ENCODE data around the gene ATP9B.
"Not testable (repeated sequence)": the region's sequence is repeated elsewhere in the genome, so short reads cannot be mapped to it uniquely, and the experiment has no call there.

Gene ATP9B

GRCh38 chr18:79117788-79118187 is 48.6 kb downstream of the ATP9B start:
- intact Hi-C loops (cut with DNase I) = no loop called here

GRCh38 chr18:79118797-79119196 is 49.6 kb downstream of the ATP9B start:
- no peak for DNase-seq
- intact Hi-C loops (cut with DNase I) = no loop called here

More at GRCh38 chr18:79117788-79118187, 48.6 kb downstream of the ATP9B start:
- DNase-seq = no peak

- intact Hi-C loops (cut with DNase I) = no loop called here
- DNase-seq = no peak
Measured at GRCh38 chr18:79121746-79122474, 52.7 kb downstream of the ATP9B start.

DNA sequence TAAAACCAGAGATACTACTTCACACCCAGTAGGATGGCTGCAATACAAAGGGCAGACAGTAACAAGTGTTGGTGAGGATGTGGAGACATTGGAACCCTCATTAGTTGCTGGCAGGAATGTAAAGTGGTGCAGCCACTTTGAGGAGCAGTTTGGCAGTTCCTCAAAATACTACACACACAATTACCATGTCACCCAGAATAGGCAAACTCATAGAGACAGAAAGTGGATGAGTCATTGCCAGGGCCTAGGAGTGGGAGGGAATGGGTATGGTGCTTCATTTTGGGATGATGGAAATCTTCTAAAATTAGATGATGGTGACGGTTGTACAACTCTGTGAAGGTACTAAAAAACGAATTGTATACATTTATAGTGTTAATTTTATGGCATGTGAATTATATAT is 54.8 kb downstream of the ATP9B start:
- DNase-seq = peak in 21 of 42 donors; percentile 8 to 78 (median 29)
- intact Hi-C loops (cut with DNase I) = no loop called here

DNA sequence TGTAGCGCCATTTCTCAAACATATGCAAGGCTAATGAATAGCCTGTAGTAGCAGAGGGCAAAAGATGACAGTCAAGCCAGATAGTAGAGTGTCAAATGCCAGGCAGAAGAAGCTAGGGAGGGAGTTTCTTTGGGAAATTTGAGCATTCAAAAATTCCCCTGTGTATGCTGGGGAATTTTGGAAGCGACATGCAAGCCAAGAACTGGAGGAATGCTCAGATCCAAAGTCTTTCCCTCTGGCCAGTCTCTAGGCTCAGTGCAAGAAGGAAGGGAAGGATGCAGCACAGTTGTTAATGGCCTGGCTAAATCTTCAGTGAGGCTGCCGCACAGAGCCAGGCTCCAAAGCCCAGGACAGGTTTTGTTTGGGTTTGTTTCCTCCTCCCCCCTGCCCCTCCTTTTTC is 59.9 kb downstream of the ATP9B start:
- intact Hi-C loops (cut with DNase I) = no loop called here
- DNase-seq = no peak

- intact Hi-C loops (cut with DNase I) = no loop called here
- peak in 33 of 42 donors; percentile 12 to 76 (median 35) for DNase-seq
Measured at GRCh38 chr18:79133724-79134123, 64.5 kb downstream of the ATP9B start.

- intact Hi-C loops (cut with DNase I) = no loop called here
- DNase-seq = no peak
Measured at GRCh38 chr18:79135924-79136323, 66.7 kb downstream of the ATP9B start.

- intact Hi-C loops (cut with DNase I) = no loop called here
- no peak for DNase-seq
Measured at GRCh38 chr18:79136742-79137141, 67.5 kb downstream of the ATP9B start.

- no peak for DNase-seq
- intact Hi-C loops (cut with DNase I) = no loop called here
Measured at GRCh38 chr18:79139206-79139605, 70.0 kb downstream of the ATP9B start.

- DNase-seq = no peak
- intact Hi-C loops (cut with DNase I) = no loop called here
Measured at GRCh38 chr18:79147014-79147413, 77.8 kb downstream of the ATP9B start.

- intact Hi-C loops (cut with DNase I) = no loop called here
Measured at GRCh38 chr18:79151191-79151590, 82.0 kb downstream of the ATP9B start.

DNA sequence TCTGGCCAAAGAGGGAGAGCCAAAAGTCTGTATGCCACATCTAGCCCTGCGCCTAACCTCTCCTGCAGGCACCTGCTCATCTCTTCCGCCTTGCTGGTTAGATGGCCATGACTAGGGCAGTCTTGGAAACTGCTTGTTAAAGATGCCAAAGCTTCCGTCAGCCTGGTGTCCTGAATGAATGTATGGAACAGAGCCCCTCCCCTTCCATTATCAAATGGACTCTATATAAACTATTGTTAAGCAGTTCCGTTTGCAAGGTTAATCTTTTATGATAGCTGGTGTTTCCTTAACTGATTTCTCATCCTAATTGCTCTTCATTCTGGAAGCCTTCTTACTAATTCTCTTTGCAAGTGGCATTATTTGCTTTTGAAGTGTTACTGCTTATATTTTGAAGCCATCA is 87.1 kb downstream of the ATP9B start:
- intact Hi-C loops (cut with DNase I) = no loop called here
- DNase-seq = no peak

More at GRCh38 chr18:79151191-79151590, 82.0 kb downstream of the ATP9B start:
- DNase-seq = no peak

GRCh38 chr18:79164706-79165105 is 95.5 kb downstream of the ATP9B start:
- intact Hi-C loops (cut with DNase I) = no loop called here
- DNase-seq = no peak

GRCh38 chr18:79166702-79167101 is 97.5 kb downstream of the ATP9B start:
- no peak for DNase-seq
- intact Hi-C loops (cut with DNase I) = no loop called here

DNA sequence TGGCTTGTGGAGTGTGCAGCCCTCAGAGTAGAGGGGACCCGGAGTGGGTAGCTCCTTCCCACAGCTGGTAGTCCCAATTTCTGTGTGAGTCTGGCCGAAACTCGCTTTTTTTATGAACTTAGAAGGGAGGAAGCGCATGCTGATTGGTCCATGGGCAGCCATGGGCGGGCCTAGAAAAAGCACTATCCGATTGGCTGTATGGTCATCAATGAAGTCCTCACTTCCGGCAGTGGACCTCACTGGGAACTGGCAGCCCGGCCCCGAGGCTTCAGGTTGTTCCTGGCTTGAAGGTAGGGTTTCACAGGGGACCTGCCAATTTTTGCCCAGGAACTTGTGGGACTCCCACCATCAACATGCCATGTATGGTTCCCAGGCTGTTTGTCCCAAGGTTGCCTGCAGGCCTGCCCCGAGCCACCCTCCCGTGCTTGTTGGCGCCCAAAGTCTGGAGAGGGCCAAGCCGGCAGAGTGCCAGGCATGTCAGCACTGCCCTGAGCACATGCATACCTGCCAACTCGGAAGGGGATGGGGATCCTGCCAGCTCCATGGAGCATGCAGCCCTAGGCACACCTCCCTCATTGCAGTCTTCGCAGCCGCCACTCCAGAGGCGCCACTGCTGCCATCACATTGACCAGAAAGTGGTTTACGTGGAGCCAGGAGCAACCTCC is 98.5 kb downstream of the ATP9B start:
- intact Hi-C loops (cut with DNase I) = no loop called here
- no peak for DNase-seq

- intact Hi-C loops (cut with DNase I) = no loop called here
- DNase-seq = no peak
Measured at GRCh38 chr18:79169958-79170555, 100.9 kb downstream of the ATP9B start.

GRCh38 chr18:79172331-79172730 is 103.1 kb downstream of the ATP9B start:
- intact Hi-C loops (cut with DNase I); DNase-seq: not testable (repeated sequence)

DNA sequence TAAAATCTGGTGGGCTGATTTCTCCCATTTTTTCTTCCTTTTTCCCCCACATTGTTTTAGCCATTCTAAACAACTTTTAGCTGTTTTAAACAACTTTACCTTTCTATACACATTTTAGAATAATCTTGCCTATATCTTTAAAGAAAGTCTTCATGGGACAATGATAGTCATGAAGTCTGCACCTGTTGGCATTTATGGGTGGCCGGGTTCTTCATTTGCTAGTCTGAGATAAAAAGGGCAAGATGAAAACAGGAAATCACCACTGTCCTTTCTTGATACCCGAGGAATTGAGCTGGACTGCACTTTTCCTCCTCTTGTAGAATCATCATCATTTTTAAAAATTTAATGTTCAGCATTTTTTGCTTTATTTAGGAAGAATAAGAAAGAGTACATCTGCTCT is 104.5 kb downstream of the ATP9B start:
- intact Hi-C loops (cut with DNase I) = no loop called here
- no peak for DNase-seq

- no peak for DNase-seq
- intact Hi-C loops (cut with DNase I) = no loop called here
Measured at GRCh38 chr18:79178113-79178531, 108.9 kb downstream of the ATP9B start.

DNA sequence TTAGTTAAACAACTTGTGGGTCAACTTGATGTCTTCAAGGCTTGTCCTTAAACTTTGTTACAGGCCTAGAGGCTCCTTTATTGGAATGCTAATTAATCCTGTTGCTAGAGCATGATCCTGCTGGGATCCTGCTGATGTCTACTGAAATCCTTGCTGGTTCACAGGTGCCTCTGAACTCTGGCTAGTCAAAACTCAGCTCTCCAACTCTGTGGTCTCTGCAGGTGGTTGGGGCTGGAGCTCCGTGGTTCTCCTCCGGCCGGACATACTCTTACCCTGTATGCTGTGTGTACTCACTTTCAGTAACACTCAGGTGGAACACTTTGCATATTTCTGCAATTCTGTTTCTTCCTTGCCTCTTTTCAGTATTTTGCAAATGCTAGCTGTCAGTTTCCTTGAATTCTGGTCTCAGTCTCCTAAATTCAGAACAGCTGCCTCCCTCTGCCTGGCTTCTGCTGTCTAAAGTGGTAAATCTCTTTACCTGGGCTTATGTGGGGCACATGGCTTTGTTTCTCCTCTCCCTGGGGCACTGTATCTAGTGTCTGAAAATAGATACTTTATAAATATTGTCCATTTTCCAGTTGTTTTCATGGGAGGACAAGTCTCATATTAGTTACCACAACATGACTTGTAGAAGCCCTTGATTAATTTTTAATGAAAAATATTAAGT is 113.0 kb downstream of the ATP9B start:
- DNase-seq = no peak
- intact Hi-C loops (cut with DNase I) = no loop called here

All from head of caudate nucleus (tissue), 42 donors.